Adipose tissue (tissue), 3 donors: ENCODE measurements around the gene SPATA20. TPM values are rescaled to one million over a fixed set of nuclear protein-coding genes. Genes with fewer than 3 reads are reported as not detected.

ENCODE experiments used
- H3K27ac ChIP-seq: one replicate; pipeline ENCODE4 v1.5.1; 2013; ENCODE audit warnings: low read depth, low read length
- WGBS, 3 donors: extraction: QIAGEN DNeasy Blood & Tissue Kit; methylation state at CpG; one replicate each; pipeline ENCODE4 v1.1.7; 2013; 5-methylcytosine and 5-hydroxymethylcytosine counted together
- polyA plus RNA-seq, 3 donors: library from polyadenylated mRNA; stranded (reverse); fragments of 200-250 nt; gene quantifications; one replicate each; pipeline ENCODE4 v1.2.3, GENCODE V29; 2013
- donor health status: healthy with polysubstance abuse.
- donor health status: Bipolar disorder and iron deficiency.
- donor health status: healthy.

SPATA20 gene
- polyA plus RNA-seq: 10 to 100 TPM; 15.8 to 32.7 (median 21.8) TPM

DNA sequence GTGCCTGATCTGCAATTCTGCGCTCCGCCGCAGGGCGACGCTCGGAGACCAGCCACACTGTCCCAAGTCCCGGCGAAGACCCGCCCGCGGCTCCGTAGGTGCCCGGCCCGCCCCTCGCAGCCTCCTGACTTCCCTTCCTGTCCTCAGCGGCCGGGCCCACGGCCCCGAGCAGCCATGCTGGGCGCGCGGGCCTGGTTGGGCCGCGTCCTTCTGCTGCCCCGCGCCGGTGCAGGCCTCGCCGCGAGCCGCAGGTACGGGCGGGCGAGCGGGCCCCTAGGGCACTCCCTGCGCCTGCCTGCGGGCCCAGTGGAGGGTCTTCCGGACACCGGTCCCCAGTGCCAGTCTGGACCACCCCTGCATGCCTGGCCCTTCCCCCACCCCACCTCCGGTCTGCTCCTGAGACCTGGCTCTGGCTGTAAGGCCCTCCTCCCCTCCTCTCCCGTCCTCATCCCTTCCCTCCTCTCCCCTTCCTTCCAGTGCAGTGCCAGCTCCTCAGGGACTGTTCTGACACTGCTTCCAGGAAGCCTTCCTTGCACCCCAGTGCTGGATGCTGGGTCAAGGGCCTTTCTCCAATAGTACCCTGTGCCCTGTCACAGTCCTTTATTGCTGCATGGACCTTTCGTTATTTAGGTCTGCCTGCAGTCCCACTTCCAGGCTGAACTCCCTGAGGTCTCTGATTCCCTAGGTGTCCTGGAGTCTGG, at the start of gene SPATA20:
SPATA20 (plus strand) TSS at position 140 of the 701 bp plus-strand sequence; CDS start at position 175, 35 bp downstream.
- H3K27ac ChIP-seq: no peak within 1 kb of the TSS
- WGBS, 3 donors: 2% methylated on average over 34 to 42 of the region's 42 CpGs

DNA sequence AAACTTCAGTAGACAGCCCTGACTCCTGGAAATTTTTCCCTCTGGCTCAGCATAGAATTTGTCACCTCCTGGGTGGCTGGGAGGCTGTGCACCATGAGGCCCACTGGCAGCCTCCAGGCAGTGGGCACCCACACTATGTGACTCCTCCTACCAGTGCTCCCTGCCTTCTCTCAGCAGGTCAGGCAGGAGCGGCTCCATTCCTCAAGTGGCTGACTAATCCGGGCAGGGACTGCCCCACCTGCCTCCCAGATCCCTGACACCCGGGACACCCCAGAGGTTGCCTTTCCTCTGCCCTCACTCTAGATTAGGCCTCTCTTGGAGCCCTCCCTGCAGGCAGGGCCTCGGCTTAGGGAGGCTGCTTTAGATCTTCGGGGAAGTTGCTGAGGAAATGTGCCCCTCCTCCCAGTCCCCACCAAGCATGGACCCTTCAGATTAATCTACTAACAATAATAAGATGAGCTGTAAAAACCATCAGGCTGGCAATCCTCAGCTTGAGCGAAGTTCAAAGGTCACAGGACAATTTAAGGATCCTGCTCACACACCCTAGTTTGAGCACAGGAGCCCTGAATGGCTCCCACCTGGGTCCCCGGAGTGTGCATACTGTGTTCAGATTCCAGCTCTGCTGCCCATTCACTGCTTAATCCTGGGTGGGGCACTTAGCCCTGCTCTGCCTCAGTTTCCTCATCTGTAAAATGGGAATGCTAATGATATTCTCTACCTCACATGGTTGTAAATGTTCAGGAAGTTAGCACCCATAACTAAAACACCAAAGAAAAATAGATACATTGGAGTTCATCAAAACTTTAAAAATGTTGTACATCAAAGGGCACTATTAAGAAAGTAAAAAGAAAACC, 48.7 kb upstream of the SPATA20 start:
- no peak overlapping the region for H3K27ac ChIP-seq
- WGBS, 3 donors: 73 to 87% (median 81%) methylated on average over 7 of the region's 7 CpGs

- no peak overlapping the region for H3K27ac ChIP-seq
Observed at GRCh38 chr17:50499270-50499669, 47.7 kb upstream of the SPATA20 start.

- 95 to 98% (median 97%) methylated on average over 2 of the region's 2 CpGs for WGBS, 3 donors
- H3K27ac ChIP-seq: no peak overlapping the region
Observed at GRCh38 chr17:50499721-50500120, 47.3 kb upstream of the SPATA20 start.

GRCh38 chr17:50501054-50501453, 45.9 kb upstream of the SPATA20 start:
- no peak overlapping the region for H3K27ac ChIP-seq
- WGBS, 3 donors: 21 to 38% (median 30%) methylated on average over 5 of the region's 5 CpGs

DNA sequence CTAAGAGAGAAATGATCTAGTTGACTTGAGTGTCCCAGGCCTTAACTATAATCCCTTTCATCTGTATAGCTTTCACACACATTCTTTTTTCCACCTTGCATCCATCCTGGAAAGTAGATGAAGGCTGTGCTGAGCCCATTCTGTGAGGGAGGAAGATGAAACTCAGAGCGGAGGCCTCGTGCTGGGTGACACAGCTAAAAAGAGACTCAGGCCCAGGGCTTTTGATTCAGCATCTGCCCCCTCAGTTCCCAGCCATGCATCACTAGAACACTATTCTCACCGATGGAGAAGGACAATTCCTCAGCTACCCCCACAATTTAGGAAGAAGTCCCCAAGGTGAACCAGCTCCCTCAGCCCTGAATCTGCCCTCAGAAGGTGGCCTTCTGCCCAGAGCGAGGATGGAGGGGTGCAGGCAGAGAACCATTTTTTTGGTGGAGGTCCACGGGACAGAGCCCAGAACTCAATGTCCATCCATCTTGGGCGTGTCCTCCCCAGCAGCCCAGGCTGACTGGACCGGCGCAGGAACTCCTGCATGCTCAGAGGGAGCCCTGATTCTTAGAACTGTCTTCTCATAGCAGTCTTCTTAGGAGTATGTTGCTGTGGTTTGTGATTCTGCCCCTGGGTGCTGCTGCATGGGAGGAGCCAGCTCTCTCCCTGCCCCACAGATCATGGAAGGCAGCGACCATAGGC, 44.5 kb upstream of the SPATA20 start:
- H3K27ac ChIP-seq: no peak overlapping the region
- 88 to 90% (median 89%) methylated on average over 9 of the region's 9 CpGs for WGBS, 3 donors

GRCh38 chr17:50505591-50506130, 41.3 kb upstream of the SPATA20 start:
- no peak overlapping the region for H3K27ac ChIP-seq
- WGBS, 3 donors: 60 to 62% (median 60%) methylated on average over 7 of the region's 7 CpGs

DNA sequence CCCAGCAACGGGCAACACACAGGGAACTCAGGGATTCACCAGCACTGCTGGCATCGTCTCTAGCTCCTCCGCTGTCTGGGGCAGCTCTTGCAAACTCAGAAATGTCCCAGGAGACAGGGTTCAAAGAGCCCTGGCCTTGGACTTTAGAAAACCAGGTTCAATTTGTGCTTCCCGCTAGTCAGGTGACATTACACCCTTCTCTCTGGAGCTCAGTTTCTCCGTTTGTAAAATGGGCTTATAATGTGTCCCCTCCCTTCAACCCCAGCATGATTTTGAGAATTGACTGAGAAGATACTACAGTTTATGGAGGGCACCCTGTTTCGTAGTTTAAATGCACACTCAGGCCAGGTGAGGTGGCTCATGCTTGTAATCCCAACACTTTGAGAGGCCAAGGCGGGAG, 40.7 kb upstream of the SPATA20 start:
- 74 to 77% (median 76%) methylated on average over 7 of the region's 7 CpGs for WGBS, 3 donors
- no peak overlapping the region for H3K27ac ChIP-seq

DNA sequence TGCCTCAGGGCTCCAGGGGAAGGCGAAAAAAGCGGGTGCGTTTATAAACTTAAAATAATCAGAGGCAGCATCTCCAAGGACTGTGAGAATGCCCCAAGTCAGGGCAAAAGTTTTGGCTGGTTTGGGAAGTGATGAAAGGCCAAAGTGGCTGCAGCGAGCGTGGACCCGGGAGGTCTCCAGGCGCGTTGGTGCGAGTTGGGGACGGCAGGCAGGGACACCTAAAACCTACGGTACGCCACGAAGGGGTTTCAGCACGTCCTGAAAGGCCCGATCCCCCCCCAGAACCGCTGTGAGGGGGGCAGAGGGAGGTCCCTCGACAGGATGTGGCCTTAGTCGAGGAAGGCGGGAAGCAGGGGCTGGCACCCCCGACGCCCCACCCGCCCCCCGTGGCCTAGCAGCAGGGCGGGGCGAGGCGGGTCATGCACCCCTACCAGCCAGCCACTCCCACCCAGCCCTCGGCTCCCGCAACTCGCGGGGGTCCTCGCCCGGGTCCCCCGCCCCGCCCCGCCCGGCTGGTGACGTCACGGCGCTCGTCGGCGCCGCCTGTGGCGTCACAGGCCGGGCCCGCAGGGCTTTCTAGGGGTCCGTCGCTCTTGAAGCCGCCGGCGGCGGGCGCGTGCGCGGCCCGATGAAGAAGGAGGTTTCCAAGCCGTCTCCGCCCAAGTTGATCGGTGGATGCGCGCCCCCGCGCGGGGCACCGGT, 39.0 kb upstream of the SPATA20 start, which contains the start of gene MYCBPAP:
MYCBPAP (plus strand) TSS at position 569 of the 702 bp plus-strand sequence. CDS start 236 bp downstream, outside the sequence.
- WGBS, 3 donors: 6 to 16% (median 8%) methylated on average over 61 to 66 of the region's 66 CpGs
- no peak within 1 kb of the TSS for H3K27ac ChIP-seq

DNA sequence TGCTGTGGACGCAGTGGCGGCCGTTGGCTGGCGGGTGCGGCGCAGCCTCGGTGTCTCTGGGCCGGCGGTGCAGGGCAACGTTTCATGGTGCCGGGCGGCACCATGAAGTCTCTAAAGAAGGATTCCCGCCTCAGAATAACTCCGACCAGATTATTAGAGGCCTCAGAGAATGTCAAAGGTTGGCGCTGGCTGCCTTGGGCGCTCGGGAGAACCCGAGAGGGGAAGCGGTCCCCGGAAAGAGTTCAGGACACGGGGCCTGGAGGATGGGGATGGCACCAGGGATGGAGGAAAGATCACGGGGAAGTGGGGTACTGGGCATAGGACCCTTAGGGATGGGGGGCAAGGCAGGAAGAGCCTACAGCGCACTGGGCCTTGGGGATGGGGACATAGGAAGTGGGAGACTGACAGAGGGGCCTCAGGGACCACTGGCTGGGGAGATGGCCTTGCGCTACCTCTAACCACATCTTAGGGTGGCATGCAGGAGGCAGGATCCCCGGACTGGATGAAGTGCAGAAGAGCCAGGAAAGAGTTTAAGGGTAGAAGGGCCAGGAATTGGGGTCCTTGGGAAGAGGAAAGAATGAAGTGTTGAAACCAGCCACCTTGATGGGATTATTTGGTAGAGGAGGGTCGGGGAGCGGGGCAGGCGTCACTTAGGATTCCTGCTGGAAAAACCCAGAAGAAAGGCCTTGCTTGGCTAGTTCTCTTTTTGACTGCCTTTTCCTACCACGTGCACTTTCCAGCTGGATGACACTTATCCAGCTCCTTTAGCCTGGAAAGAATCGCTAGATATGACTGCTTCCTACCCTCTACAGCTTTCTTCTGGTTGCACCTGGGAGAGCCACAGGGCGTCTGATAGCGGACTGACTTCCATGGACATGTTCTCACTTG, 38.2 kb upstream of the SPATA20 start:
- WGBS, 3 donors: 27 to 44% (median 32%) methylated on average over 32 of the region's 32 CpGs
- no peak overlapping the region for H3K27ac ChIP-seq

- WGBS, 3 donors: 43 to 58% (median 49%) methylated on average over 3 of the region's 3 CpGs
- no peak overlapping the region for H3K27ac ChIP-seq
Observed at GRCh38 chr17:50511058-50511457, 35.9 kb upstream of the SPATA20 start.

DNA sequence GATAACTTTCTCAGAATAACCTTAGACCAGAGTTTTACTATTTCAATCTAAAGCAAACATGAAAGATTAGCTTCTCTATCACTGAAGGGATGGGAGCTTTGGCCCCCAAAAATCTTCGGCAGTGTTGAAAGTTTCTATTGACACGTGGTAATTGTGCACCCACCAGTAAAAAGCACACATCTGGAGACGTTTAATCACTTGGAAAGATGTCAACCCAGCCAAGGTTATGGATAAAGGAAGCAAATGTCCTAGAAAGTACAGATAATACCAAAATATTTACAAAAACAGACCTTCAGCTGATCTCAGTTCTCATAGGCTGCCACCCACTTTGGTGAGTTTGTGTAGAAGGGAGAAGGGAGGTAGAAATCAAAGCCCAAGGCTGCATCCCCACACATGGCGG, 33.5 kb upstream of the SPATA20 start:
- H3K27ac ChIP-seq: no peak overlapping the region
- WGBS, 3 donors: 33 to 75% (median 59%) methylated on average over 4 of the region's 4 CpGs

DNA sequence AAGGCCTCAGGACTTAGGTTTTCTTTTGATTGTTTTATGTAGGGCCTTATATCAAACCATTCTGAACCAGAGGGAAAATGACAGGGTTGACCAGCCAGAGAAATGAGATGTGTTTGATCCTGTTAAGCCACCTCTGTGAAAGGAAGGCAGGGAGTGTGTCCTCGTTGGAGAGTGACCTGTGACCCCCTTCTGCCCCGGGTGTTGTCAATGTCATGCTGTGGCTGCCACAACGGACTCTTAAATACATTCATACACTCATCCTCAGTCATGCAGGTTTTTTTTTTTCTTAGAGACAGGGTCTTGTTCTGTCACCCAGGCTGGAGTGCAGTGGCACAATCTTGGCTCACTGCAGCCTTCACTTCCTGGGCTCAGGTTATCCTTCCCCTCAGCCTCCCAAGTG, 32.6 kb upstream of the SPATA20 start:
- WGBS, 3 donors: 71 to 77% (median 73%) methylated on average over 3 of the region's 3 CpGs
- no peak overlapping the region for H3K27ac ChIP-seq

GRCh38 chr17:50514936-50515702, 31.9 kb upstream of the SPATA20 start:
- H3K27ac ChIP-seq: no peak overlapping the region
- 69 to 82% (median 69%) methylated on average over 6 of the region's 6 CpGs for WGBS, 3 donors

DNA sequence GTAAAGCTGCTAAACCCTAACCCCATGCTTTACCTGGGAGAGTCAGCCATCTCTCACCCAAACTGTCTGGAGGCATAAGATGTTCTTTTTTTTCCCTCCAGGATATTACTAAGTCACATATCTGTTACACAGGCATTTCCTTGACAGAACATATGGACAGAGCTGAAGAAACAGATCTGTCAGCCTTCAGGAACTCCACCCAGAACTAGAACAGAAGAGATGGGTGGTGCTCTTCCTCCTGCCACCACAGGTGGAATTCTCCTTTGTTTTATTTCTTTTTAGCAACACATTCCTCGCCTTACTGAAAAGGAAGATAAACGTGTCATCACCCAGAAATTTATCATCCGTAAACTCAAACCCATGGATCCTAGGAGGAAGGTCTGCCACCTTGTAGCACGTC, 30.0 kb upstream of the SPATA20 start:
- WGBS, 3 donors: 81 to 95% (median 82%) methylated on average over 4 of the region's 4 CpGs
- no peak overlapping the region for H3K27ac ChIP-seq

GRCh38 chr17:50517504-50518383, 29.2 kb upstream of the SPATA20 start:
- WGBS, 3 donors: 71 to 84% (median 79%) methylated on average over 8 of the region's 8 CpGs
- H3K27ac ChIP-seq: no peak overlapping the region
